SJCRH30 (cell line): ENCODE measurements around the gene AKAP6. TPM values are rescaled to one million over a fixed set of nuclear protein-coding genes. Genes with fewer than 3 reads are reported as not detected.

Experiments
- DNase-seq, 2 experiments: peaks; one replicate each; pipeline ENCODE4 v3.0.0-alpha.2; 2015 to 2020
- H3K27ac ChIP-seq: fragments of 250-450 bp; sonication (Bioruptor Pico); 2 replicates; pipeline ENCODE4 v1.5.1; 2020; ENCODE audit warnings: mild to moderate bottlenecking, moderate library complexity
- H3K27me3 ChIP-seq: fragments of 250-450 bp; sonication (Bioruptor Pico); 2 replicates; pipeline ENCODE4 v1.5.1; 2020; ENCODE audit warnings: mild to moderate bottlenecking, moderate library complexity
- H3K36me3 ChIP-seq: fragments of 250-450 bp; sonication (Bioruptor Pico); 2 replicates; pipeline ENCODE4 v1.5.1; 2020; ENCODE audit warnings: mild to moderate bottlenecking, moderate library complexity
- H3K4me1 ChIP-seq: fragments of 250-450 bp; sonication (Bioruptor Pico); 2 replicates; pipeline ENCODE4 v1.5.1; 2020; ENCODE audit warnings: mild to moderate bottlenecking, moderate library complexity
- H3K4me3 ChIP-seq: fragments of 250-450 bp; sonication (Bioruptor Pico); 2 replicates; pipeline ENCODE4 v1.5.1; 2020; ENCODE audit warnings: mild to moderate bottlenecking, moderate library complexity
- H3K9me3 ChIP-seq: fragments of 250-450 bp; sonication (Bioruptor Pico); replicated peaks from 2 replicates; pipeline ENCODE4 v1.5.1; 2020; ENCODE audit warnings: mild to moderate bottlenecking, moderate library complexity
- total RNA-seq: library from RNA; depleted of rRNA; stranded (reverse); fragments of >200 nt; shearing (Covaris generic); gene quantifications from 2 replicates; pipeline ENCODE4 v1.2.3, GENCODE V29; 2014

Gene AKAP6
- total RNA-seq, 1 experiment from 2014 or later = 14.6 TPM

DNA sequence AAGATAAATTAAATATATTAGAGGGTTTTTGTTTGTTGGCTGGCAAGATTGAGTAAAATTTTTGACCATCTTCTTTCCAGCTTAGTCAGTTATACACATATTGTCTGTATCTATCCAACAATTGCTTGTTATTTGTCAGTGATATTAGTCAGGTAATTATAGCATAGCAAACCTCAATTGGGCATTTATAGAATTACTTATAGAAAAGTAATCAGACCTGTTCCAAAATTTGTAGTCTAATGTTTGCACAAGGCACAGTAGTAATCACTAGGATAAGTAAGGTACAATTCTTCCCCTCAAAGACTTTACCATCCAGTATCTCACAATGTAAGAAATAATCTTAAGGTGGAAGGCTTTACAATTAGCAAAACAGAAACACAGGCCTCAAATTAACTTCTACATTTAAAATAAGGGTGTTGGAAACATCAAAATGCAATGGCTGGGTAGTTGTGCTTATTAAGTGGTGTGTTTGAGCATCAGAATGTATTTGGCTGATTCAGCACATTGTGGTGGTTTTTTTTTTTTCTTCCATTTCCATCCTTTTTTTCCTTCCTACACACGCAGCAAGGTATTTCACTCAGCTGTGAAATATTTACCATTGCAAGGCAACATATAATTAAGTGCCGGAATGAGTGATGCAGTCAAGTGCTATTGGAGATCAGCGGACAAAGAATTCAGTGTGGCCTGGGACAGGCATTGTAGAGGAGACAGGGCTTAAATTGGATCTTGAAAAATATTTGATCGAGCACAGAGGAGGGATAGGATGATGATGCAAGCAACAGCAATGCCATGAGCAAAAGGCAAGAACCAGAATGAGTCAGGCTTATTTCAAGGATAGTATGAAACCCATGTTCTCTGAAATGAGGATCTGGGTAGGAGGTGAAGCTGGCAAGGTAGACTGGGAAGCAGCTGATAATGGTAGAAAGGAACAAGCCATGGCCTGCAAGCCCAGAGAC lies 178.2 kb downstream of the AKAP6 start:
- no peaks in the 10 kb centered on the region for H3K9me3 ChIP-seq
- peaks cover 34% of the 10 kb centered on the region for H3K4me1 ChIP-seq
- peak; percentile 40 to 58 for DNase-seq
- peak overlapping the region; percentile 58 for H3K27ac ChIP-seq
- H3K36me3 ChIP-seq = no peaks in the 10 kb centered on the region
- no peaks in the 10 kb centered on the region for H3K27me3 ChIP-seq
- H3K4me3 ChIP-seq = 0 out of 2 replicates have a peak overlapping the region, but pooled peaks have one; percentile 10

DNA sequence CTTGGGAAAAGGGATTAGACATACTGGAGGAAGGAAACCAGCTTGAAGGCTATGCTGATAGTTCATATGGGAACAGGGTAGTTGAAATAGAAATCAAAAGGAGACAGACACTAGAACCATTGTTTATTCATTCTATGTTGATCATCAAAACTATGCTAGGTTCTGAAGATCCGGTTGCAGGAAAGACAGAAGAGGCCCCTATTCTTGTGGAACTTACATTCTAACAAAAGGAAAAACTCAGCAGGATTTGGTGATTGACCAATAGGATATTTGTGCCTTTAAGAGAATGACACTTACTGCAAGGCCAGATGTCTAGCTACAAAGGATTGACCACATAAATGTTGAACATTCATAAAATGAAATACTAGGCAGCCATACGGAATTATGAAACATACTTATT lies 179.2 kb downstream of the AKAP6 start:
- peak in 1 of 2 experiments; percentile 31 for DNase-seq
- Histone ChIP-seq H3K4me1 (peaks cover 44% of the 10 kb centered on the region), H3K36me3 (no peaks in the 10 kb centered on the region), H3K4me3 (no peak overlapping the region), H3K27ac (peak overlapping the region; percentile 58), H3K27me3 (no peaks in the 10 kb centered on the region), H3K9me3 (no peaks in the 10 kb centered on the region)

DNA sequence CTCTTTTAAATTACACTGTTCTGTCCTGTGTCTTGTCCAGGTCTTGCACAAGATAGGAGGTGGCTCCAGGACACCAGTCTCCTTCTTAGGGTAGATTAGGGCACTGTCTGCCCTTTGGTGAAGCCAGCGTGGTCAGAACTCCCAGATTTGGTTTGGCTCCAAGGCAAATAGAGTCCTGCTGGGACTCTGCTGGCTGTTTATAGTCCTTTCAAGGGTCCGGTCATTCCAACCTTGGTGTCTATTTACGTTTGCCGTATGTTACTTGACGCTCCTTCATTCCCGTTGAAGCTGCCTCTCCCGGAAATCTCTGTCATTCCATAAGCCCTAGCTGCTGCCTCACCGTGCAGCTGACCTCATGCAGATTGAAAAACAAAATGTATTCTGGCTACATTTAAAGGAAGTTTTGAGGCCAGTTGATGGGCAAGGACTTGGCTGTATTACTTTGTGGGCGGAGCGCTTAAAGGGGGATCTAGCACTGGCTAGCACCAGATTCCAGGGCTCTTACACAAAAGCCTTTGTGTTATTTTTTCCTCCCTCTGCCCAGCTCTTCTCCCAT lies 180.6 kb downstream of the AKAP6 start:
- Histone ChIP-seq H3K4me1 (peaks cover 58% of the 10 kb centered on the region), H3K4me3 (peak overlapping the region; percentile 31), H3K9me3 (no peaks in the 10 kb centered on the region), H3K27me3 (no peaks in the 10 kb centered on the region), H3K27ac (peak overlapping the region; percentile 73), H3K36me3 (no peaks in the 10 kb centered on the region)
- peak; percentile 91 to 94 for DNase-seq

DNA sequence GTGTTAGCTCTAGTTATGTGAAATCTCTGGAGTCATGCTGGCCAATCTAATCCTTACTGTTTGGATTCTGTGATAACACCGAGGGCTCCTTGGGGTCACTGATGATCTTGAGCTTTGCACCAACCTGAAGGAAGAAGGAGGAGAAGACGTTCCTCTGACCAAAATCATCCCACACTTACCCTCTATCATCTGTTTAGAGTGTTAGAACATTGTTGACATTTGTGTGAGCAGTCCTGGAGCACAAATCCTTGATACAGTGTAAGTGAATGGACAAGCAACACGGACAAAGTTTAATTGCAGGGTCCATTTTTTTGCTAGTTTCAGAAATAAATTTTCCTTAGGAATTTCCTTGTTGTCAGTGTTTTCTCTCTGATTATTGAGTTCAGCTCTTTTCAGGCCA lies 181.7 kb downstream of the AKAP6 start:
- no peaks in the 10 kb centered on the region for H3K9me3 ChIP-seq
- H3K4me1 ChIP-seq = peaks cover 58% of the 10 kb centered on the region
- H3K27ac ChIP-seq = peak overlapping the region; percentile 47
- no peaks in the 10 kb centered on the region for H3K36me3 ChIP-seq
- no peaks in the 10 kb centered on the region for H3K27me3 ChIP-seq
- no peak for DNase-seq
- no peak overlapping the region for H3K4me3 ChIP-seq

DNA sequence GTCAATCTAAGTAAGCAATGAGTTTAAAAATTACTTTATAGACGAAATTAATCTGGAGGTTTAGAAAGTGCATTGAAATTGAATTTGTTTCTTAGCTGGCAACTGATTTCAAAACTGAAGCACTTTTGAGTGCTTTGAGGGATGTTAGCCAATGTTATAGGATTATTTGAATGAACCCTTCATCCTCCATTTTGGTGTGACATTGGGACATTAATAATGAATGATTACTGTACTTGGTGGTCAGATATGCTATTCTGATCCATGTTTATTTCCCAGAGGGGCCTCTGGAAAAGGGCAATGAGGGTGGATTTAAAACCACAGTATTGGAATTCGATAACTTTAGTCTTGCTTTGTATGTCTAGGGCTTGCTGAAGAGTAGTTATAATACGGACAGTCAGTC lies 183.2 kb downstream of the AKAP6 start:
- Histone ChIP-seq H3K36me3 (no peaks in the 10 kb centered on the region), H3K27me3 (no peaks in the 10 kb centered on the region), H3K4me1 (peaks cover 53% of the 10 kb centered on the region), H3K27ac (no peak overlapping the region), H3K9me3 (no peaks in the 10 kb centered on the region), H3K4me3 (no peak overlapping the region)
- DNase-seq = peak in 1 of 2 experiments; percentile 26

GRCh38 chr14:32512813-32513212 lies 183.7 kb downstream of the AKAP6 start:
- Histone ChIP-seq H3K36me3 (no peaks in the 10 kb centered on the region), H3K4me3 (no peak overlapping the region), H3K9me3 (no peaks in the 10 kb centered on the region), H3K4me1 (peaks cover 49% of the 10 kb centered on the region), H3K27ac (no peak overlapping the region), H3K27me3 (no peaks in the 10 kb centered on the region)
- no peak for DNase-seq

GRCh38 chr14:32513571-32514009 lies 184.5 kb downstream of the AKAP6 start:
- Histone ChIP-seq H3K9me3 (no peaks in the 10 kb centered on the region), H3K4me1 (peaks cover 42% of the 10 kb centered on the region), H3K36me3 (no peaks in the 10 kb centered on the region), H3K27me3 (no peaks in the 10 kb centered on the region), H3K27ac (no peak overlapping the region), H3K4me3 (no peak overlapping the region)
- peak in 1 of 2 experiments; percentile 45 for DNase-seq

DNA sequence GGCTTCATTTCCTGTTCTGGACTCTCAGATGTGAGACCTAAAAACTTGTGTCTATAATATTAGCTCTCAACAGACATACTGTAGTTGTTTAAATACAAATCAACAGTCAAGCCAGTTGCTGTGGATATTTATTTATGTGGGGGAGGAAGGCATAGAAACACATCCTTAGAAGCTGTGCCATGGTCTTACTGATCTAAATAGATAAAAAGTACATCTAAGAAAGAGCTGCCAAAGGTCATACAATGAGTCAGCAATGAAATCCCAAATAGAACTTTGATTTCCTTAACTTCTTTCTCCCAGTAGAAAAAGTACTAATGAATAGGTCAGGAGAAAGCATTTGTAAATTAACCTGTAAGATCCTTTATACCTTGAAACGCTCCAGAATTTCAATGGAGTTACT lies 185.1 kb downstream of the AKAP6 start:
- Histone ChIP-seq H3K36me3 (no peaks in the 10 kb centered on the region), H3K4me1 (peaks cover 40% of the 10 kb centered on the region), H3K9me3 (no peaks in the 10 kb centered on the region), H3K27me3 (no peaks in the 10 kb centered on the region), H3K27ac (no peak overlapping the region), H3K4me3 (no peak overlapping the region)
- DNase-seq = no peak

DNA sequence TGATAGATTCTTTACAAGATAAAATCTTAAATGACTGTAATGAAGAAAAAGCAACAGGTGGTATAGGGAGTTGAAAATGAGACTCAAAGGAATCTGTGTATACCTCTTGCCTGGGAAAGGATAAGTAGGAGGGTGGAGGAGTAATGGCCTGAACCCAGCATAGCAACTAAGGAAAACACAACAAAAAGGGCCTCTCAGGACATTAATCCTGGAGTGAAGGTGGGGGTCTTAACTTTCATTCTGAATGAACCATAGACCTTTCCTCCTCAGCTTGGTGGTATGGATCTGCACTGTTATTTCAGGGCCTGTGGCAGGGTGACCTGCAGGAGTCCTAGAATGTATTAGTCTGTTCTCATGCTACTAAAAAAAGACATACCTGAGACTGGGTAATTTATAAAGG lies 185.6 kb downstream of the AKAP6 start:
- no peak overlapping the region for H3K27ac ChIP-seq
- H3K27me3 ChIP-seq = no peaks in the 10 kb centered on the region
- no peaks in the 10 kb centered on the region for H3K36me3 ChIP-seq
- H3K4me3 ChIP-seq = no peak overlapping the region
- no peak for DNase-seq
- H3K4me1 ChIP-seq = peaks cover 36% of the 10 kb centered on the region
- H3K9me3 ChIP-seq = no peaks in the 10 kb centered on the region

GRCh38 chr14:32524609-32525375 lies 195.7 kb downstream of the AKAP6 start:
- Histone ChIP-seq H3K4me3 (no peak overlapping the region), H3K27me3 (no peaks in the 10 kb centered on the region), H3K36me3 (0 out of 2 replicates have a peak, but pooled peaks cover 5% of the 10 kb centered on the region), H3K4me1 (no peaks in the 10 kb centered on the region), H3K27ac (no peak overlapping the region), H3K9me3 (peaks cover 4% of the 10 kb centered on the region; the same call in 1 of the 2 replicates)
- DNase-seq = no peak

DNA sequence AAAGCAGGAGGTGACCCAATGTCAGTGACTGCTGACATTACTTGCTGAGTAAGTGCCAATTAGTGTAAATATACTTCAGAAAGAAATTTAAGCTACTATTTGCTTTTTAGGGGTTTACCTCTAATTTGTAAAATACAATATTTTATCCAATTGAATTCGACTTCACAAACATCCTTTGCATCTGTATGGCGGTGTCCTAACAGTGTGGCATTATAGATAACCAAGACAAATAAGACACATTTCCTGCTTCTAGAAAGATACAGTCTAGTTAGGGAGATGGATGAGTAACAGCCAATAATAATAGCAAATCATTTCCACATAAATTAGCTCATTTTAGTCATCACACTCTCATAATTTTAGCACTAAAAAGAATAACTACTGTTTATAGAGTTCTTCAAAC lies 196.5 kb downstream of the AKAP6 start:
- Histone ChIP-seq H3K4me3 (no peak overlapping the region), H3K9me3 (peaks cover 4% of the 10 kb centered on the region; the same call in 1 of the 2 replicates), H3K27ac (no peak overlapping the region), H3K36me3 (0 out of 2 replicates have a peak, but pooled peaks cover 5% of the 10 kb centered on the region), H3K27me3 (no peaks in the 10 kb centered on the region), H3K4me1 (no peaks in the 10 kb centered on the region)
- DNase-seq = no peak

DNA sequence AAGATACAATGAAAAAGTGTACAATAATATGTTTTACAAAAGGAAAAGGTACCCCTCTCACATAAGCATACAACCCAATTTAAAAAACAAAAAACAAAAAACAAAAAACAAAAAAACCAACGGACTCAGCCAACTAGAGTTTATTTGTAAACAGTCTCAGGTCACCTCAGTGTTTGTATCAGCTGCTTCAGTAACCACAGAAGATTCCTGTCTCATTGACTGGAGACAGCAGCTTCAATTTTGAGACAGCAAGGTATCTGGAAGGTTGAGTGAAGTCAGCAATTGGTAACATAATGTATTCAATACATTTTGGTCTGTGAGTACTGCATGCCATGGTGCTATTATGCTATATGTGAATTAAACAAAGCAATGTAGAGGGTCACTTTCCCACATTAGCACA lies 201.7 kb downstream of the AKAP6 start:
- Histone ChIP-seq H3K27ac (no peak overlapping the region), H3K4me3 (no peak overlapping the region)
- DNase-seq = no peak

DNA sequence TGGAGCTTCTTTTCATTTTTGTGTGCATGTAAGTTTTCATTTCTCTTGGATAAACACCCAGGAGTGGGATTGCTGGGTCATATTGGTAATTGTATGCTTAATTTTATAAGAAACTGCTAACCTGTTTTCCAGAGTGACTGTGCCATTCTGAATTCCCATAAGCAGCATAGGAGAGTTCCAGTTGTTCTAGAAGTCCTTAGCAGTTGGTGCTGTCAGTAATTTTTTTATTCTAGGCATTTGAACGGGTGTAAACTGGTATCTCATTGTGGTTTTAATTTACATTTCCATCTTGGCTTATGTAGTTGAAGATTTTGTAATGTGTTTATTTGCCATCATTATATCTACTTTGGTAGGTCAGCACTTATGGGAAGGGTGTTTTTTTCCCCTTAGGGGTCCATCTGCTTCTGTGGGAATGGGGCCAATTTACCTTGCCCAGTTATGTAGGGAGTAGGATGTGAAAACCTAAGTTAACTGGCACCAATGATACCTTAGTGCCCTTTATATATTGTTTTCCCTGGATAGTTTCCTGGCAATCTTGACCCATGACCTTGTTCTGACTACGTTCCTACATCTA lies 202.9 kb downstream of the AKAP6 start:
- H3K27ac ChIP-seq = no peak overlapping the region
- 0 out of 2 replicates have a peak, but pooled peaks cover 5% of the 10 kb centered on the region for H3K36me3 ChIP-seq
- no peaks in the 10 kb centered on the region for H3K9me3 ChIP-seq
- DNase-seq = peak in 1 of 2 experiments; percentile 56
- no peaks in the 10 kb centered on the region for H3K27me3 ChIP-seq
- no peak overlapping the region for H3K4me3 ChIP-seq
- H3K4me1 ChIP-seq = peaks cover 11% of the 10 kb centered on the region

More for the DNA sequence above, 201.7 kb downstream of the AKAP6 start:
- Histone ChIP-seq H3K36me3 (0 out of 2 replicates have a peak, but pooled peaks cover 5% of the 10 kb centered on the region), H3K27me3 (no peaks in the 10 kb centered on the region), H3K9me3 (no peaks in the 10 kb centered on the region), H3K4me1 (peaks cover 11% of the 10 kb centered on the region)

DNA sequence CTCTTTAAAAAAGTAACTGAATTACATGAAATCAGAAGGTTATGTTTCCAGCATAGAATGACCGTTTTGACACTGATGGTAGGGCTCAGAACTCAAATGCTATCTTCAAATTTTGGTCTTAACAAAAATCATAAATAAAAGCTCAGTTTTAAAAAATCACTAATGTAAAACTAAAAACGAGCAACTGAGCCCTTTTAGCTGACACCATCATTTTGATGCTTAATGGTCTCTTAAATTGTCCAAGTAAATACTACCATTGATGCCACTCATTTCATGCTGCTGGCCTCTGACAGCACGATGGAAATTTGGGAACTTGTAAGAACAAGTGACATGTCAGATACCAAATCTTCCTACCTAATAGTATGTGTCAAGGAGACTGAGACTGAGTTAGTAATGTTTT lies 205.0 kb downstream of the AKAP6 start:
- no peak overlapping the region for H3K27ac ChIP-seq
- H3K36me3 ChIP-seq = no peaks in the 10 kb centered on the region
- no peak overlapping the region for H3K4me3 ChIP-seq
- no peaks in the 10 kb centered on the region for H3K9me3 ChIP-seq
- H3K4me1 ChIP-seq = peaks cover 11% of the 10 kb centered on the region
- DNase-seq = no peak
- H3K27me3 ChIP-seq = no peaks in the 10 kb centered on the region
